Epidermal melanocyte (primary cell): ENCODE measurements around the gene FRYL.

Experiments used
- DNase-seq: peaks from one replicate; pipeline ENCODE4 v3.0.0; 2011; ENCODE audit warnings: low spot score; ENCODE audit not compliant: insufficient read length

The FRYL gene

DNA sequence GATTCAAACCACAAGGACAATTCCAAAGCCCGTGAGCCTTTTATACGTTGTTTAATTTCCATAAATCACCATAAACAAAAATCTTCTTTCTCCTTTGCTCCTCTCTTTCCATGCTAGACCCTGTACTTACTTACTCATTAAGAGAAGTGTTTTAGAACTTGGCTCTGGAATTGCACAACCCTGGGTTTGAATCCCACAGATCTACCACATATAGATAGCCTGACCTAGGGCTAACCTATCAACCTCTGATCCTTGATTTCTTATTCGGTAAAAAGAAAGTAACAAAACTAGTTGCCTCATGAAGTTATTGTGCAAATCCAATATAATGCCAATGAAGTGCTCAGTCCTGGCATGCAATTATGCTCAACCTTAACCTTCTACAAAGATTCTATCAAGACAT lies 221.3 kb downstream of the FRYL start:
- DNase-seq, result no peak

DNA sequence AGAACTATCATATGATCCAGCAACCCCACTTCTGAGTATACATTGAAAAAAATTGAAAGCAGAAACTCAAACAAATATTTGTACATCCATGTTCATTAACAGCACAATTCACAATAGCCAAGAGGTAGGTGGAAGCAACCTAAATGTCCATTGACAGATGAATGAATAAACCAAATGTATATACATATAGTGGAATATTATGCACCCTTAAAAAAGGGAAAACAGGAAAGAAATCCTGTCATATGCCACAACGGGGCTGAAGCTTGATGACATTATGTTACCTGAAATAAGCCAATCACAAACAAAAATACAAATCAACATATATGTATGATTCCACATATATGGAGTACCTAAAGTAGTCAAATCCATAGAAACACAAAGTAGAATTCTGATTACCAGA lies 222.1 kb downstream of the FRYL start:
- no peak for DNase-seq

DNA sequence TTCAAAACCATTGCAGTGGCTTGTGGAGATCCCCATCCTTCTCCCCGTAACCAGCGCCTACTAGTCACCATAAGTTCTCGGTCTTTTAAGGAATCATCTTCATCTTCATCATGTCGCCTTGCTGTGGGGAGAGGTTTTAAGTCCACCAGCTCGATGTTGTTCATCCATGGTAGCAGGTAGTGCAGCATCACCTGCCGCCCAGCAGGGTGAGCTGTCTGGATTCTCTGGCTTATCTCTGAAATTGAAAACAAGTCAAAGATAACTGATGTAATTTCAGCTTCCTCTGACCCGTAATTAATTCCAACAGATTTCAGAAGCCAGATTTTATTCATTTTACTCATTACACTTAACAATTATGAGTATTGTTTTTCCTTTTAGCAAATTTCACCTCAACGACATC lies 222.6 kb downstream of the FRYL start:
- no peak for DNase-seq

DNA sequence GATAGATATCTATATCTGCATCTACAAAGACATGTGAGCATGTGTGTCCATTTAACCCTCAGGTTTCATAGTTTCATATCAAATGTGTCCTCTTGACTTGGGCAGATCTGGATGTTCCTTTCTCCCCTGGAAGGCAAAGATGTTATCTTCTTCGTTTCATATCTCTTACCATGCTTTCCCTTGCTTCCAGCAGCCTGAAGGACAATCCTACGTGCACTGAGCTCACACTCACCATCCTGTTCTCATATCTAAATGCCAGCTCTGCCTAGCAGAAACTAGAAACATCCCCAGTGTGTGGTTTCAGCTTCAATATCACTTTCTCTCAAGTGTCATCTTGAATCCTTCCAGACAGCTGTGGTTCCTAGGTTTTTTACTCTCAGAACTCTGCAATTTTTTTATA lies 223.8 kb downstream of the FRYL start:
- DNase-seq, result no peak

DNA sequence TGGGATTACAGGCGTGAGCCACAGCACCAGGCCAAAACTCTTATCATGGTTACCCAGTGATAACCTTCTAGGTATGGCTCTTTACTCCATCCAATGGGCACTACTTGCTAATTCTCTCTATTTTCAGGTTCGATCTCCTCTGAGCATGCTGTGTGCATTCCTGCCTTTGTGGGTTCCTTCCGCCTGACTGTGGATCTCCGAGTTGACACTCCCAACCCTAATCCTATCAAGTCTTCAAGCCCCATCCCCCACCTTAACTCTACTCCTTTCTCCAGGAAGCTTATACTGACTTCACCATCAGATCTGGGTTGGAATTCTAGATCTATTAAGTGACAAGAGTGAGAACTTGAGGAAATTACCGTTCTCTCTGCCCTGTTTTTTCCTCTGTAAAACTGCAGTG lies 225.5 kb downstream of the FRYL start:
- no peak for DNase-seq

DNA sequence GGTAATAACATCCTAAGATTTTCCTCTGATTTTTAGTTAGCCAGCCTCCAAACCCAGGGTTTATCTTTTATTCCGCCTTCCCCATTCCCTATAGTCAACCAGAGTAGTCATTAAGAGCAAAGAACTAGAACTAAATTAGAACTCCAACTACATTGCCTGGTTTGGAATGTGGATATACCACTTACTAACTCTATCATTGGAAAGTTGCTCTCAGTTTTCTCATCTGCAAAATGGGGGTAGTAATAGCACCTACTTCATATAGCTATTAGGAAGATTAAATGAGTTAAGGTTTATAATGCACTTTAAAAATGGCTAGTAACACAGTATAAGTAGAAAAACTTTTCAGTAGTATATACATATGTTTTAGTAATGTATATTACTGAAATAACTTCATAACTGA lies 226.4 kb downstream of the FRYL start:
- no peak for DNase-seq

DNA sequence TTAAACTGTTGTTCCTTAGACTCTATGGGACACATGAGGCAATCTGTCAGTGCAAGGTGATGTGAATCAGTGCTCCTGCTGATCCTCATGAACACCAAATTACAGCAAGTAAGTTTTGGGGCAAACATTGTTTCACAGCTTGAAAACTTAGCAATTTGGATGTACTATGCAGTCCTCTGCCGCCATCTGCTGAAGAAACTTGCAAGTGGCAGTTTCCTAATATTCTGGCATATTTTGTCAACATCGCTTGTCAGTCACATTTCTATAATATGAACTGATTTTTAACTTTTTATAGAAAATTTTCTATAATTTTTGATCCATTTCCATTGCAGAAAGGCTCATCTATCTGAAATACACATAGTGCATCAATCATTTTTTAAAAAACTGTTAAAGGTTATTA lies 233.7 kb downstream of the FRYL start:
- no peak for DNase-seq

DNA sequence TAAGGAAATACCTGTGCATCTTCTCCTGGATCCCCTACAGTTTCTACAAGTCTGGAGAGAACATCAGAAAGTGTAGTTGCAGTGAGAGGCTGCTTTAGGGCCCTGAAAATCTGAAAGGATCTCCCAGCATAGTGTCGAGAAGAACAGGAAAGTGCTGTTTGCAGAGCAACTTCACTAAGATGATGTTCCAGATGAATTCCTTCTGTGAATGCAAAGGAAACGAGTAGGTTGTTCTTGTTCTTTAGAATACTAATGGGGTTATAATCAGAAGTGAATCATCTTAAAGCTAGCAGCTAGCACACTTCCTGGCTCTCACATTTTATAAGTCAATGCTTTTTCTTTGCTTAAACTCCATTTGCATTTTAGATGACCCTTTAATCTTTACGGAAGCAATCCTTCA lies 236.3 kb downstream of the FRYL start:
- DNase-seq, result no peak

DNA sequence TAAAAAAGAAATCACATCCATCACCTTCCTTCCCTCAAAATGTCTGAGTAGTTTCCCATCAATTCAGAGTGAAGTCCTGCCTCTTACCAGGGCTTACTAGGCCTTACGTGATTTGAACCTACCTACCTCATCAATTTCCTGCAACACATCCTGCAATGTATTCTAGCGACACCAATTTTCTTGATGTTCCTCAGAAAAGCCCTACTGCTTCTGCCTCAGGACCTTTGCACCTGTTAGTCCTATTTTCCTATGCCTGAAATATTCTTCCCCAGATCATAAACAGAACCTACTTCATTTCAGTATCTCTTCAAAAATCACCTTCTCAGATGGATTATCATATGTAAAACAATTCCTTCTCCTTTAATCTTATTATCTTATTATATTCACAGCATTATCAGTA lies 237.2 kb downstream of the FRYL start:
- no peak for DNase-seq

DNA sequence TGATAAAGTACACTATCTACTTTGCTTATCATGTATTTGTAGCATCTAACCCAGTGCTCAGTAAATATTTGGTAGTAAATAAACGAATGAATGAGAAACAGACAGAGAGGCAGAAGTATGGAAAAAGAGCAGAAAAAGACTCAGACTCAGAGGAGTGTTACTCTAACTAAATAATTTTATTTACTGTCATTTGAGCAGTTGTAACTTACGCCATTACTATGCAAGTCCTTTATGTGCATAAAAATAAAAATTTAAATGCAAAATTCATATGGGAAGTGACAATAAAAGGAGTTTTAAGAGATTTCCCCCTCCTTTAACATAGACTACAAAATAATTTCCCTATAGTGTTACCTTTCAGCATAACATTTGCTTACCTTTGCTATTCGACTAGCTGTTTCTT lies 240.5 kb downstream of the FRYL start:
- no peak for DNase-seq

DNA sequence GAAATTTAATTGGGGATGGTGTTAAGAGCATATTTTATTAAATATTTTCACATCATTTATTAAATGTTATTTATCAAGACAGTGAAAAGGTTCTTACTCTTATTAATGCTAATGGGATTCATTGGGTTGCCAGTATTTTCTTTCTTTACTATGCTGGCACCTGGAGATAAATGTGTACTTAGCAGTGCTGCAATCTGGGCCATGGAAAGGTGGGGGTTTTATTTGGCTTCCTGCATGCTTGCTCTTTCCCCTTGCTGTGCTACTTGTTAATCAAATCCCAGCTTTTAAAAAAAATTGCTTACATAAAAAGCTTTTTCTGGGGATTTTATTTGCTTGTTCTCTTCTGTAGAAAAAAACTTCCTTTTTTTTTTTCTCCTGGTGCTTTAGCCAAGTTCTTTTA lies 241.7 kb downstream of the FRYL start:
- DNase-seq, result no peak

DNA sequence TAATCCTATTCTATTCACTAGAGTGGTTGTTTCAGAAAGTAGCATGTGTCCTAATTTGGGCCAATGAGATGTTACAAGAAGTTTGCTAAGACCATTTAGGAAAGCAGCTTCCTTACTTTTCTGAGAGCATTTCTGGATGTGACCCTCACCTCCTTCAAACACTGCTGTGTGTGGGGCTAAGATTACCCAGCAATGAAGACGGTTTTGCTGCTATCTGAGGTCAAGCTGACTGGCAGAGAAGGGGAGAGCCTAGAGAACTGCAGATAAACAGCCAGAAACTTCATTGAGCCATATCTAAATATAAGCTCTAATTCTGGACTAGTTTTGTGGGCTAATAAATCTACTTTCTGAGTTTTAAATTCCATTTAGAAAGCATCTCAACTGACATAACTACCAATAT lies 253.7 kb downstream of the FRYL start:
- no peak for DNase-seq

DNA sequence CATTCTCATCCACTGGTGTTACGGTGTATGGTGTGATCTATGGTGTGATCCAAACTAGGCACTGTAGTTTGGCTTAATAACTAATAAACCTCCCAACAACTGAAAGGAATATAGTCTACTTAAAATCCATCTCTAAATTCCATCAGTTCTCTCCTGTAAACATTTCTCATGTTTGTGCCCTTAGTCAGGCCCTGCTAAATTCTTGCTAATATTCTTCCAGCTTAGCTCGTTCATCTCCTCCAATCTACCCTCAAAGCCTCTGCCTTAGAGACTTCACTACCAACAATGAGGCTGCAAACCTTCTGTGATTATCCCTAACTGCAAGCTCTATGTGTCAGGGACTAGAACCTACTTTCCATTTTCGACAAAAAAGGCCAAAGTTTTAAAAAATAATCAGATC lies 261.9 kb downstream of the FRYL start:
- DNase-seq, result no peak

DNA sequence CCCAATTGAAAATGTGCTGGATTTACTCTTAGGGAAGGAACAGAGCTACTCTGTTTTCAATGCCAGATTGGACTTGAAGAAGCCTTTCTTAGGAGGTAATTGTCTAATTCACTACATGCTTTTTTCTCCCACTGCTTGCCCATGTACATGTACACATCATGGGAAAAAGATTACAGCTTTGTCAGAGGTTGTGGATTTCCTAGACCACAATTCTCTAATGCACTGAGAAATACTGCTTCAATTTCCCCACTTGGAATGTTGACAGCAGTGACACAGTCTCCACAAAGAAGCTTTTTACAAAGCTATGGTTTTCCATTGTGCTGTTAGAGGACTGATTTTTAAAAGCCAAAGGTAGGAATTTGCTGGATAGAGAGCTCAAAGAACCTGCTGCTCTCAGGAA lies 270.5 kb downstream of the FRYL start:
- DNase-seq, result no peak

DNA sequence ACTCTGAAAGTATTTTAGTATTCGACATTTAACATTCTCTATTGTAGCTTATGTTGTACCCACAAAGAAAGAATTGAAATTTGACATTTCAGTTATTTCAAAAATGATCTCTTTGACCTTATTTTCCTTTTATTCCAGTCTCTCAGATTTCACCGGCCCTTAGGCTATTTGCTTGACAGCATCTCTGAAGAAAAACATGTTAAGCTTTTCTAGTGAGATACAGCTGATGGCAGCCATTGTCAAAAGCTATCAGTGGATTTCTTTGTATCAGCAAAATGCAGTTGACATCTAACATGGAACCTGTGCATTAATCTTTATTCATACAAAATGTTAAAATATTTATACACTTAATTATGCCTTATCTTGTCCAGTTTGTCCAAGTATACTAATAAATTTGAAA lies 273.4 kb downstream of the FRYL start:
- no peak for DNase-seq

DNA sequence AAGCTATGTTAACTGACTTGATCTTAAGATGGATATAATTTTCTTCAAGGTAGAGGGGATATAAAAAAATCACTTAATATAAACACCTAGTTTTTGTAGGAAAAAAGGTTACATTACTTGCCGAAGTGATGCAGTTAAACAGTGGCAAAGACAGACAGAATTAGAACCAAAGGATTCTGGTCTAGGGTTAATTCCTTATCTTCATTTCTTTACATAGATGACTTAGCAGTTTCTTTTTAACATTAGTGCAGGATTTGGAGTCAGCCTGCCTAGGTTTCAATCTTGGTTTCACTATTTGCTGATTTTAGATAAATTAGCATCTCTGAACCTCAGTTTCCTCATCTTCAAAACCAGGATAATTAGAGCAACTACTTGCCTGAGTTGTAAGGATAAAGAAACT lies 275.7 kb downstream of the FRYL start:
- no peak for DNase-seq

DNA sequence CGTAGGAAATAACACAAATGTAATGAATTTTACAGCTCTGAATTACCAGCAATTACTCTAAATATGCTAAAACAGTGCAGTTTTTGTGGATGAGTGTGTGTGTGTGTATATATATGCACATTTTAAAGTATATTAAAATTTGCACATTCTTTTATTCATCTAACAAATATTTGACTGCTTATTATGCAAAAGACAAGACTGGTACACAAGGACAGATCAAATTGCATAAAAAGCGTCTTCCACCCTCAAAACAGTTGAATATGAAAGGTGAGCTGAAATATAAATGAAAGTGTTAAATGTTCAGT lies 276.1 kb downstream of the FRYL start:
- no peak for DNase-seq

DNA sequence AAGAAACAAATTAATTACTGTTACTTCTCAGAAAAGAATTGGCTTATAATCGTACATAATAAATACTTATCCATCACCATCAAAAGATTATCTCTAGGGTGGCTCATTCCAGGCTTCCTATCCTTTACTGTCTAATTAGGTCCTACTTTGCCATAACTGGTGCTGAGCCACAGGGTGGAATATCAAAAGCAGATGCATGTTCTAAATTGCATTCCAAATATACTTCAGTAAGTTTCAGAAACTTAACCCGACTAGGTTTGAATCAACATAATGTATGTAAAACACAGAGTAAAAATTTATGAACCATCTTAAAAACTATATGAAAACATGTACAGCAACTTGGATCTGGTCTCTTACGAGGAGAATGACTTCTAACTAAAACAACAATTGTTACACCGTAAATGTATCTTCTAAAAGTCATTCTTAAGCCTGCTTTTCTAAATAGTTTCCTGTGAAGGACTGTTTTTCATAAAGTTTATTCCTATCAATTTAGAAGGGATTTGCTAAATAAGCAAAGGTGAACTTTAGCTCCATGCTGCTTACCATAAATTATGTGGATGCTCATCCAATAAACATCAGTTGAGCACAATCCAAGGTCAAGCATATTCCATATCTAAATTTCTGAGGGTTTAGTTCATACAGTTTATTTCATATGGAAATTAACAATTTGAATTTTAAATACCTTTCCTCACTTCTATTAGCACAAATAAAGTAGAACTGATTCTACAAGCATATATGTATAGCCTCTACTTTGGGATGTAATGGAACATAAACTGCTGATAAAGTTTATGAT lies 276.6 kb downstream of the FRYL start:
- DNase-seq, result no peak

DNA sequence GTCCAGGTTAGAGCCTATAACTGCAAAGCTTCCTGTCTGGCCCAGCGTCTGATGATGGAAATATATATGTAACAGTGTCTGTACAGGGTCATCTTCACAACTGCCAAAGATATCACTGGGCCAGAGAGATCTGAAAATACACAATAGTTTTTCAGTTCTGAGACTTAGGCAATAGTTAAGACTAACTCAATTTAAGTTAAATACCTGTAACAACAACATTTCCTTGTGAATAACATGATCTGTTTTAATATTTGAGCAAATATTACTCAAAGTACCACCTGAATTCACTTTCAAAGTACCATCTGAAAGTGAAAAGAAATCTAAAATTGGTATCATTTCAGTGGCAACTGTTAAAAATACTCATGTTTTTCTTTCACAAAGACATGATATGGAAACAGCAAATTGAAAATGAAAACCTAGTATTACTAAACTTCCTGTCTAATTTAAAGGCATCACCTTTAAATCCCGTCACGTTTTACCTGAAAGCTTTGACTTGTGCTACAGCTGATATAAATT lies 280.5 kb downstream of the FRYL start:
- DNase-seq, result no peak

DNA sequence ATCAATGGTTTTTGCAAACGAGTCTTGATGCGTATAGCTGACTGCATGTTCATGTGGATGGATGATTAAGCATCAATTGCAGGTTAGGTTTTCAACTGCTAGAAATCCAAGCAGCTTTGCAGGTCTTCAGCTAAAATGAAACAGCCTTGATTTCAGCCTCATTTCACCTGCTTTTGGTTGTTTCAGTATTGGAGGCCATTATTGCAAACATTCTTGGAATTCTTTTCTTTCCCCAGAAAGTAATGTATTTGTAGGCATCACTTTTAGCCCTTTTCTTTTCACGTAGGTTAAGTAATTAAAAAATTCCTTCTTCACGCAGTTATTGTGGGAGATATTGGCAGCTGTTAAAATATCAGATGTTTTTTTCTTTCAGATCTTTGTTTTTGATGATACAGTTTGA lies 281.2 kb downstream of the FRYL start:
- no peak for DNase-seq

DNA sequence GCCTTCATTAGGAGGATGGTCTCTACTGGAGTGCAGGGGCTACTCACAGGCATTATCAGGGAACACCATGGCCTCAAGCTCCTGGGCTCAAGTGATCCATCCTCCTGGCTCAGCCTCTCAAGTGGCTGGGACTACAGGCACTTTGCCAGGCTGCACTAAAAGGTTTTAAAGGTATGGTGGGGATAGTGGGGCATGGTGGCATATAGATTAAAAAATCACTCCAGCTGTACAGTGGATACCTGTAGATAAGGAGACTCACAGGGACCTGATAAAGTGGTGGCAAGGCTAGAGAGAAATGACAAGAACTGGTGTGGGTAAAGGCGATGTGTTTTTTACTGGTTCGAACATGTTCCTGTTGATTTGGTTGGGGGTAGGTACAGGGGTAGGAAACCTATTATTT lies 284.1 kb downstream of the FRYL start:
- DNase-seq, result no peak

DNA sequence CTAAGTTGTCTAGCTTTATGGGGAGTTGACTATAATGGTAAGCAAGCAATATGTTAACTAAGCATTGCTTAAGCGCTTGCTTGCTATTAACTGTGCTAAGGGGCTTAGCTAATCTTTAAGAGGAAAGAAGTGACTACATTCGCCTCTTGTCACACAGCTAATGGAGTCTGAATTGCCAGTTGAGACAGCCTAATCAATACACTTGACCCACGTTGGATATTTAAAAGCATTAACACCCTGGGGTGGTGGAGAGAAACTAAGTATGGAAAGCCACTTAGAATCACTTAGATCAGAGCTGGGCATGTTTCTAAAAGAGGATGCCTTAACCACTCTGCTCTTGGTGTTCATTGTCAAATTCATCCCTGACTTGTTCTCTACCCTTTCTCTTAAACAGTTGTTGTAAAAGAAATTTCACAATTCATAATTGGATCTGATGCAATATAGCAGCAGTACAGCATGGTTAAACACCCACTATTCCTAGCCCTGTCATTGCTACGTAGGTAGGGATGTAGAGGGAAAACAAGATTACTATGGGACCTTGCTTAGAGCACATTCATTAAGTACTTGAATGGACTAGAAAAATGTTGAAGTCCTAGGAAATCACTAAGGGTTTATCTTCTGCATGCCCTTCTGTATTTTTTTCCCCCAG lies 286.5 kb downstream of the FRYL start:
- DNase-seq, result no peak

DNA sequence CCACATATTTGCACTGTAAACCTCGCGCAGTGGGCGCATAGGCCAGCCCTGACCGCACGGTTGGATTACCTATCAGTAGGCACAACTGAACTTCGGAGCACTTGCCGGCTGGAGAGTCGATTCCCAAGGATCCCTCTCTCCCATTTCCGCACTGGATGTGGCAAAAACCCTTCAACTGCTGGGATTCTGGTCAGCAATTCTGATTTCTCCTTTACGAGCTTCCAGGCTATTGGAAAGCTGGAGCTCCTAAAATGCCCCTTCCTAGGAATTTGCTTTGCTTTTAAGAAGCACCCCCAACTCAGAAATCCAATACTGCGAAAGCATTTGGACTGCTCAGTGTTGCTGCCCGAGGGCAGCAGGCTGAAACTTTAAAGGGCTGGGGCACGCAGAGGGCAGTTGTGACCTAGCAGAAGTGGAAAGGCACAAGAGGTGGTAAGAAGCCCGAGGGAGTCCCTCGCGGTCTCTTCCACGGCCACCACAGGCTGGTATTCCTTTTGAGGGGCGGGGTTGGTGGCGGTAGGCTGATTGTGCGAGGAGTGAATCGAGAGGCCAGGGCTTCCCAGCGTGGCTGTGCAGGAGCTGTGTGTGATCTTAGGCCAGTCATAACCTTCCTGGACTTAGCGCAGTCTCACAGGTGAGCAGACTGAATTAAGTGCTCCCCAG lies 288.4 kb downstream of the FRYL start:
- DNase-seq, result no peak
